ENCODE measurements around the gene PEX6.
"Not testable (repeated sequence)": the region's sequence is repeated elsewhere in the genome, so short reads cannot be mapped to it uniquely, and the experiment has no call there.

The PEX6 gene

DNA sequence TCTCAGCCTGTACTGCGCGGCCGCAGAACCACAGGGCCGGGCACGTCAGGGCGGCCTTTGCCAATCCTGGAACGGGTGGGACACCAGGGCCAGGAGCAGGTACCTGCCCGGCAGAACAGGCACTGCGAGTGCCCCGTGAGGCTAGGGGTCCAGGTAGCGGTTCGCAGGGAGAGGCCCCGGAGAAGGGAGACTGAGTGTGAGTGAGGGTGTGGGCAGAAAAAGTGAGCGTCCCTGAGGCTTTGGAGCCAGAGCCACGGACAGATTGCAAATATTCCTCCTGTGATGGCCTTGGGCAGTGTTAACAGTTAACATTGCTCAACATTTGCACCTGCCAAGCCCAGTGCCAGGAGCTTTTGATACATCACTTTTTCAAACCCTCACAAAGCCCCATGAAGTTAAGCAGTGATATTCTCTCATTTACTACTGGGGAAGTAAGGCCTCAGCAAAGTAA lies 17.9 kb downstream of the PEX6 start:
- DNase-seq (ENCODE audit: extremely low read depth, low read depth) = no peak

DNA sequence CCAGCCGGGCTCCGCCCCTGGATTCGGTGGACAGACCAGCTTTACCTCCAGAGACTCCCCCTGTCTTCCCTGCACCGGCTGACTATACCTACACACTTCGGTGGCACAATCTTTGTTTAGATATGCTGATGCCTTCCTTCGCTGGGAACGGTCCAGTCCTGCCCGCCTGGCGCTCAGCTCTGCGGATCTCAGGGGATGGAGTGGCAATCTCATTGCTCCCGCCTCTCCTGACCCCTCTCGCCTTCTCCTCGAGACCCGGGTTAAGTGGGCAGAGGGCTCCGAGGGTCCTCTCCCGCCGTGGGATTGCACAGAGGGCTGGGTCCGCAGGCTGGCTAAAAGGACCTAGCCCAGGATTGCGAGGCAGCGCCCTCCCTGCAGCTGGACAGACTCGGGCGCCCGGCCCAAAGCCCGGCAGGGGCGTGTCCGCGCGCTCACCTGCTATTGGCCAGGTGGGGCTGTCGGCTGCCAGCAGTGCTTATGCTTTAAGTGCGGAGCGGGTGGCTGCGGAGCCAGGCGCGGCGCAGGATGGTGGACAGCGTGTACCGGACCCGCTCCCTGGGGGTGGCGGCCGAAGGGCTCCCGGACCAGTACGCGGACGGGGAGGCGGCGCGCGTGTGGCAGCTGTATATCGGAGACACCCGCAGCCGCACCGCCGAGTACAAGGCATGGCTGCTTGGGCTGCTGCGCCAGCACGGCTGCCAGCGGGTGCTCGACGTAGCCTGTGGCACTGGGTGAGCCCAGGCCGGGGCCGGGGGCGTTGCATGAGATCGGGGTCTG lies 18.6 kb downstream of the PEX6 start, which contains the start of gene GNMT:
Gene GNMT (plus strand): TSS at position 512 of the 777 bp plus-strand sequence. CDS start 14 bp downstream, at position 526.
- peak within 1 kb of the TSS; percentile 39 for H3K4me3 ChIP-seq (replicated peaks; ENCODE audit: low read depth, low read length)
- TF ChIP-seq, protein P1, sequence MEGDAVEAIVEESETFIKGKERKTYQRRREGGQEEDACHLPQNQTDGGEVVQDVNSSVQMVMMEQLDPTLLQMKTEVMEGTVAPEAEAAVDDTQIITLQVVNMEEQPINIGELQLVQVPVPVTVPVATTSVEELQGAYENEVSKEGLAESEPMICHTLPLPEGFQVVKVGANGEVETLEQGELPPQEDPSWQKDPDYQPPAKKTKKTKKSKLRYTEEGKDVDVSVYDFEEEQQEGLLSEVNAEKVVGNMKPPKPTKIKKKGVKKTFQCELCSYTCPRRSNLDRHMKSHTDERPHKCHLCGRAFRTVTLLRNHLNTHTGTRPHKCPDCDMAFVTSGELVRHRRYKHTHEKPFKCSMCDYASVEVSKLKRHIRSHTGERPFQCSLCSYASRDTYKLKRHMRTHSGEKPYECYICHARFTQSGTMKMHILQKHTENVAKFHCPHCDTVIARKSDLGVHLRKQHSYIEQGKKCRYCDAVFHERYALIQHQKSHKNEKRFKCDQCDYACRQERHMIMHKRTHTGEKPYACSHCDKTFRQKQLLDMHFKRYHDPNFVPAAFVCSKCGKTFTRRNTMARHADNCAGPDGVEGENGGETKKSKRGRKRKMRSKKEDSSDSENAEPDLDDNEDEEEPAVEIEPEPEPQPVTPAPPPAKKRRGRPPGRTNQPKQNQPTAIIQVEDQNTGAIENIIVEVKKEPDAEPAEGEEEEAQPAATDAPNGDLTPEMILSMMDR (IDR thresholded peaks at IDR 0.05; ENCODE audit: low read depth, low read length, missing control alignments) = no peak

More for the DNA sequence above, 17.9 kb downstream of the PEX6 start:
- TF ChIP-seq, protein P1 (IDR thresholded peaks at IDR 0.05; ENCODE audit: low read depth, low read length, missing control alignments) = no peak
- H3K4me3 ChIP-seq (replicated peaks; ENCODE audit: low read depth, low read length) = peak overlapping the region; percentile 39

DNA sequence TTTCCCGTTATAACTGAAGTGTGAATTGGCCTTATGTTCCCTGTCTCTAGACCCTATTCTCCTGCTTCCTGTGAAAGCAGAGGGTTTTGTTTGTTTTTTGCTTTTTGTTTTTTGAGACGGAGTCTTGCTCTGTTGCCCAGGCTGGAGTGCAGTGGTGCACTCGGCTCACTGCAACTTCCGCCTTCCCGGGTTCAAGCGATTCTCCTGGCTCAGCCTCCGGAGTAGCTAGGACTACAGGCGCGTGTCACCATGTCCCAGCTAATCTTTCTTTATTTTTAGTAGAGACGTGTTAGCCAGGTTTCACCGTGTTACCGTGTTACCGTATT lies 19.1 kb downstream of the PEX6 start:
- DNase-seq (ENCODE audit: extremely low read depth, low read depth) = no peak
- H3K4me3 ChIP-seq (replicated peaks; ENCODE audit: low read depth, low read length) = no peak overlapping the region
- TF ChIP-seq, protein P1 (IDR thresholded peaks at IDR 0.05; ENCODE audit: low read depth, low read length, missing control alignments) = no peak

More for the DNA sequence above, 18.6 kb downstream of the PEX6 start, which contains the start of gene GNMT:
- no peak for DNase-seq (ENCODE audit: extremely low read depth, low read depth)

DNA sequence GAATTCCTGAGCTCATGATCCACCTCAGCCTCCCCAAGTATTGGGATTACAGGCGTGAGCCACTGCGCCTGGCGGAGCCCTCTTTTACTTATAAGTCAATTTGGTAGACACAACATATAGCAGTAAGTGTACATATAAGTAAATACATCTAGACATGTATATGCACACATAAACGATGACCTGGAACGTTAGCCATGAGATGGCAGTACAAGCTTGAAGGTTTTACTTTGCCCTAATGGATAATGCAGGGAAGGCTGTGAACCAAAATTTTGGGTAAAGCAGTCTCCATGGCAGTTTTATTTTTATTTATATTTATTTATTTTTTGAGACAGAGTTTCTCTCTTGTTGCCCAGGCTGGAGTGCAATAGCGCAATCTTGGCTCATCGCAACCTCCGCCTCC lies 20.9 kb downstream of the PEX6 start:
- TF ChIP-seq, protein P1 (IDR thresholded peaks at IDR 0.05; ENCODE audit: low read depth, low read length, missing control alignments) = no peak
- DNase-seq (ENCODE audit: extremely low read depth, low read depth) = no peak
- no peak overlapping the region for H3K4me3 ChIP-seq (replicated peaks; ENCODE audit: low read depth, low read length)

DNA sequence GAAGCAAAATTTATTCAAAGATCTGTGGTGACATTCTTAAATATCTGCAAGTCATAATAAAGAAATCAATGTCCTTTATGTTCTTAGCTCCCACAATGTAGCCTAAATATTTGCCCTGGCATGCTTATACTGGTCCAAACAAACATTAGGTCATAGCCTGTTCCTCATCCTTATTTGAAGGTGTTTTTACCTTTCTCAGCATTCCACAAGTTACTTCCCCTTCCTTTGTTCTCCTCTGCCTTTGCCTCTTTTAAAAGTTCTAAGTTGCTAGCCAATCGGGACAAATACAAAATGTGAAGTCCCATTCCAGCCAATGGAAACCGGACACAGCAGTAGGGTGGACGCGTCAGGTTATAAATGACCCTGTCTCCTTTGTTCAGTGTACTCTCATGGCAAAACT lies 24.6 kb downstream of the PEX6 start:
- not testable (repeated sequence) for H3K4me3 ChIP-seq (replicated peaks; ENCODE audit: low read depth, low read length); DNase-seq (ENCODE audit: extremely low read depth, low read depth)

DNA sequence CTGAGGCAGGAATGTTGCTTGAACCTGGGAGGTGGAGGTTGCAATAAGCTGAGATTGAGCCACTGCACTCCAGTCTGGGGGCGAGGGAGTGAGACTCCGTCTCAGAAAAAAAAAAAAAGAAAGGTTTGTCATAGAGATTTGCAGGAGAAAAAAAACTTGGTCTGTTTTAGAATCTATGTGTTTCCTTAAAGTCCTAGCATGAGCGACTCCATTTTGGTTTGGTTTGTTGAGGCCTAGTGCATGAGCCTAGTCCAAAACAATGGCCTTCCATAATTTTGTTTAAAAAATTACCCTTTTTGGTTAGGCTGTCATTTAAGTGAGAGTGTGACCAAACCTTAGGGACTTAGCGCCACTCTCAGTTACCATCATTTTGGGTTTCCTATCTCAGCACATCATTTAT lies 26.6 kb downstream of the PEX6 start:
- no peak for DNase-seq (ENCODE audit: extremely low read depth, low read depth)
- H3K4me3 ChIP-seq (replicated peaks; ENCODE audit: low read depth, low read length) = no peak overlapping the region
- TF ChIP-seq, protein P1 (IDR thresholded peaks at IDR 0.05; ENCODE audit: low read depth, low read length, missing control alignments) = no peak

DNA sequence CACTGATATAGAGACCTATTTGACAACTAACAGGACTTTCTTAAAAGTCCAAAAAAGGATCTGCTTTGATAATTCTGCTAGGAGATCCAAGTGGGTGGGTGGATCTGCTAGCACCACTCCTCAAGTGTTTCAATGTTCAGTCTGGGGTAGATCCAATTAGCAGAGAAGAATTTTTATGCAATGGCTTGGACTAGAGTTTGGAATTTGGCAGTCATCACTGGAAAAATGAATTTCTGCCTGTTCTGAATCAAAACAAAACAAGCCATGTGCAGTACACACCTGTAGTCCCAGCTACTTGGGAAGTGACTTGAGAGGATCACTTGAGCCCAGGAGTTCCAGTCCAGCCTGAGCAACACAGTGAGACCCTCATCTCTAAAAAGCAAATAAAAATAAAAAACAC lies 31.0 kb downstream of the PEX6 start:
- H3K4me3 ChIP-seq (replicated peaks; ENCODE audit: low read depth, low read length) = no peak overlapping the region
- no peak for DNase-seq (ENCODE audit: extremely low read depth, low read depth)
- TF ChIP-seq, protein P1 (IDR thresholded peaks at IDR 0.05; ENCODE audit: low read depth, low read length, missing control alignments) = no peak

Data from HFF-Myc (cell line).